H9 (cell line): ENCODE data around the gene SECISBP2. TPM values are rescaled to one million over a fixed set of nuclear protein-coding genes. Genes with fewer than 3 reads are reported as not detected.
A peak's percentile ranks its signal among the peaks of the same experiment; 100 is the strongest.

Source experiments
- DNase-seq: peaks from one replicate; pipeline ENCODE4 v3.0.0-alpha.2; 2017
- H2AFZ ChIP-seq: one replicate; pipeline ENCODE4 v1.6.1; 2013; ENCODE audit warnings: mild to moderate bottlenecking, low read length, control low read depth, moderate library complexity
- H2AK5ac ChIP-seq: 2 replicates; pipeline ENCODE4 v1.6.1; 2013; ENCODE audit warnings: low read length, control low read depth, mixed read lengths; ENCODE audit not compliant: insufficient read length
- H2BK120ac ChIP-seq: one replicate; pipeline ENCODE4 v1.6.1; 2013; ENCODE audit warnings: low read depth, mild to moderate bottlenecking, low read length, control low read depth, inconsistent platforms; ENCODE audit not compliant: poor library complexity, severe bottlenecking
- H2BK12ac ChIP-seq: 2 replicates; pipeline ENCODE4 v1.6.1; 2013; ENCODE audit warnings: low read length, control low read depth, mixed read lengths, low read depth; ENCODE audit not compliant: insufficient read length
- H2BK15ac ChIP-seq: 2 replicates; pipeline ENCODE4 v1.6.1; 2013; ENCODE audit warnings: low read depth, low read length, control low read depth
- H2BK20ac ChIP-seq: one replicate; pipeline ENCODE4 v1.6.1; 2013; ENCODE audit warnings: low read depth, mild to moderate bottlenecking, low read length, control low read depth, inconsistent platforms; ENCODE audit not compliant: poor library complexity, severe bottlenecking
- H2BK5ac ChIP-seq: 2 replicates; pipeline ENCODE4 v1.6.1; 2013; ENCODE audit warnings: low read length, control low read depth, mixed read lengths; ENCODE audit not compliant: insufficient read length
- H3K14ac ChIP-seq: 2 replicates; pipeline ENCODE4 v1.6.1; 2013; ENCODE audit warnings: low read length, control low read depth; ENCODE audit not compliant: insufficient read depth
- H3K18ac ChIP-seq: 2 replicates; pipeline ENCODE4 v1.6.1; 2013; ENCODE audit warnings: low read depth, mild to moderate bottlenecking, mixed read lengths, low read length, control low read depth; ENCODE audit not compliant: insufficient read length
- H3K23ac ChIP-seq: 2 replicates; pipeline ENCODE4 v1.6.1; 2013; ENCODE audit warnings: low read length, control low read depth, mixed read lengths, low read depth; ENCODE audit not compliant: insufficient read length
- H3K23me2 ChIP-seq: 2 replicates; pipeline ENCODE4 v1.6.1; 2013; ENCODE audit warnings: low read depth, mild to moderate bottlenecking, mixed read lengths, low read length, control low read depth; ENCODE audit not compliant: insufficient read length, poor library complexity, severe bottlenecking
- H3K27ac ChIP-seq: 2 replicates; pipeline ENCODE4 v1.5.1; 2013; ENCODE audit warnings: low read length, control low read depth, mixed read lengths, low read depth; ENCODE audit not compliant: insufficient read length
- H3K27me3 ChIP-seq: 2 replicates; pipeline ENCODE4 v1.6.1; 2013; ENCODE audit warnings: low read length, control low read depth, inconsistent platforms; ENCODE audit not compliant: insufficient read depth
- H3K4ac ChIP-seq: 2 replicates; pipeline ENCODE4 v1.6.1; 2013; ENCODE audit warnings: low read depth, mild to moderate bottlenecking, control low read depth, inconsistent platforms, low read length, moderate library complexity
- H3K4me1 ChIP-seq: 2 replicates; pipeline ENCODE4 v1.6.1; 2013; ENCODE audit warnings: low read length, control low read depth, inconsistent platforms; ENCODE audit not compliant: insufficient read depth
- H3K4me2 ChIP-seq: 2 replicates; pipeline ENCODE4 v1.6.1; 2013; ENCODE audit warnings: low read length, control low read depth, mixed read lengths; ENCODE audit not compliant: insufficient read length, insufficient read depth
- H3K56ac ChIP-seq: 2 replicates; pipeline ENCODE4 v1.6.1; 2013; ENCODE audit warnings: low read depth, mild to moderate bottlenecking, mixed read lengths, low read length, control low read depth; ENCODE audit not compliant: insufficient read length
- H3K79me1 ChIP-seq: 2 replicates; pipeline ENCODE4 v1.6.1; 2013; ENCODE audit warnings: low read depth, mild to moderate bottlenecking, moderate library complexity, low read length, control low read depth, inconsistent platforms; ENCODE audit not compliant: insufficient read depth, poor library complexity, severe bottlenecking
- H3K79me2 ChIP-seq: 2 replicates; pipeline ENCODE4 v1.6.1; 2013; ENCODE audit warnings: low read length, control low read depth, inconsistent platforms; ENCODE audit not compliant: insufficient read depth
- H3K9ac ChIP-seq: 2 replicates; pipeline ENCODE4 v1.6.1; 2013; ENCODE audit warnings: low read length, control low read depth, mixed read lengths; ENCODE audit not compliant: insufficient read length; ENCODE audit errors: extremely low read depth
- H3K9me3 ChIP-seq: one replicate; pipeline ENCODE4 v1.6.1; 2013; ENCODE audit warnings: low read depth, low read length, inconsistent platforms; ENCODE audit not compliant: control insufficient read depth
- H3T11ph ChIP-seq: one replicate; pipeline ENCODE4 v1.6.1; 2013; ENCODE audit warnings: mild to moderate bottlenecking, low read length, control low read depth, inconsistent platforms
- H4K20me1 ChIP-seq: one replicate; pipeline ENCODE4 v1.6.1; 2013; ENCODE audit not compliant: control insufficient read depth, insufficient read length, insufficient read depth
- H4K5ac ChIP-seq: 2 replicates; pipeline ENCODE4 v1.6.1; 2013; ENCODE audit warnings: low read depth, mild to moderate bottlenecking, mixed read lengths, low read length, control low read depth; ENCODE audit not compliant: insufficient read length
- H4K8ac ChIP-seq: replicated peaks from 2 replicates; pipeline ENCODE4 v1.6.1; 2013; ENCODE audit warnings: low read length, control low read depth, mixed read lengths, low read depth; ENCODE audit not compliant: insufficient read length
- H4K91ac ChIP-seq: 2 replicates; pipeline ENCODE4 v1.6.1; 2013; ENCODE audit warnings: low read depth, mild to moderate bottlenecking, moderate library complexity, mixed read lengths, low read length, control low read depth; ENCODE audit not compliant: insufficient read length
- H3K27ac Mint-ChIP-seq, 3 experiments: 2 replicates in 2 of 3; 3 replicates in 1 of 3; pipeline ENCODE4 v1.8.0; 2020 to 2021; ENCODE audit warnings: mixed read lengths in 3 of 3, mild to moderate bottlenecking in 1 of 3, moderate library complexity in 1 of 3
- H3K27me3 Mint-ChIP-seq: 2 replicates; pipeline ENCODE4 v1.8.0; 2021; ENCODE audit warnings: low read depth, mild to moderate bottlenecking, moderate library complexity, mixed read lengths
- H3K36me3 Mint-ChIP-seq, 3 experiments: 2 replicates in 2 of 3; 3 replicates in 1 of 3; pipeline ENCODE4 v1.8.0; 2020 to 2021; ENCODE audit warnings: low read depth in 3 of 3, mixed read lengths in 3 of 3; ENCODE audit not compliant: insufficient read depth in 1 of 3
- H3K4me1 Mint-ChIP-seq, 2 experiments: 2 replicates each; pipeline ENCODE4 v1.8.0; 2020; ENCODE audit warnings: mixed read lengths in 2 of 2
- H3K4me3 Mint-ChIP-seq, 2 experiments: 2 replicates in 1 of 2; 3 replicates in 1 of 2; pipeline ENCODE4 v1.8.0; 2020 to 2021; ENCODE audit warnings: mild to moderate bottlenecking in 2 of 2, mixed read lengths in 2 of 2, moderate library complexity in 1 of 2
- H3K9me3 Mint-ChIP-seq, 2 experiments: 2 replicates in 1 of 2; 3 replicates in 1 of 2; pipeline ENCODE4 v1.8.0; 2020; ENCODE audit warnings: mild to moderate bottlenecking in 2 of 2, mixed read lengths in 2 of 2, moderate library complexity in 1 of 2
- WGBS: extraction: QIAGEN DNeasy Blood & Tissue Kit; methylation state at CpG from one replicate; pipeline ENCODE4 v1.1.7; 2013; ENCODE audit warnings: missing lambda C conversion rate, low lambda C conversion rate, mixed read lengths; ENCODE audit not compliant: insufficient read length; ENCODE audit errors: extremely low coverage; 5-methylcytosine and 5-hydroxymethylcytosine counted together
- total RNA-seq: library from RNA; stranded (reverse); gene quantifications from 2 replicates; pipeline ENCODE4 v1.2.1, GENCODE V29; 2021
- TF ChIP-seq, protein P1 (sequence below): fragments of 200-600 bp; sonication (generic); conservative IDR thresholded peaks from 3 replicates; pipeline ENCODE4 v1.8.0; 2021; ENCODE audit warnings: antibody characterized with exemption, mild to moderate bottlenecking

The SECISBP2 gene
- total RNA-seq, 1 experiment from 2014 or later = 62.7 TPM

DNA sequence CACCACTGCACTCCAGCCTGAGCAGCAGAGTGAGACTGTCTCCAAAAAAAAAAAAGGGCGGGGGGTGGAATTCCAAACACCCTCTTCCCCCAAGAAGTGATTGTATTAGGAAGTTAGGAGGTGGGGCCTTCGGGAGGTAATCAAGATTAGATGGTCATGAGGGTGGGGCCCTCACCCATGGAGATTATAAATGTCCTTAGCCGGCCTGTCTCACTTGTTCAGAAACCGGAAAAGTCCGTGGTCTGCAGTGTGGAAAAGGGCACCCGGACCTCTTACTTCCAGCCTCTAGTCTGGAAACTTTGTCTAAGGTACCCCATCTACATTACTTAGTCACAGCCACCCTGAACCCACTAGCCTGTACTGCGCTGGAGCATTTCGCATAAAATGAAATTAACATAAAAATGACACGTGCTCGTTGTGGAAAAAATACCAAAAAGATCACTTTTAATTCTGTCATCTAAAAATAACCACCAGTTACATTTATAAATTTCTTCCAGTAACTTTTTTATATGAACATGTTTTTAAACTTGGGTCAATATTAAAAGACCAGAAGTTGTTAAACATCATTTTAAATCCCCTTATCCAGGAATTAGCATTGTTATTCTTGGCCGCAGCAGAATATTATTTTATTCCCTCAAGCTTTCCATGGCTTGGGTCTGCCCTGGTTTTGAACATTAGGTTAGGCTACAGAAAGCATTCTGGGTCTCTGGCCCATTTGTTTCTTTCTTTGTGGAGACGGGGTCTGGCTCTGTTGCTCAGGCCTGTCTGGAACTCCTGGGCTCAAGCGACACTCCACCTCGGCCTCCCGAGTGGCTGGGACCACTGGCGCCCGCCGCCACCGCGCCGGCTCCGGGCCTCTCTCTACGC lies 8.5 kb upstream of the SECISBP2 start:
- Mint-ChIP-seq H3K27me3 (peaks cover 4% of the 10 kb centered on the region; the same call in 1 of the 2 replicates), H3K27ac (peak overlapping the region; percentile 97 to 100 (median 97)), H3K4me3 (peak overlapping the region; percentile 90 to 96), H3K9me3 (no peaks in the 10 kb centered on the region; a peak in 2 of 5 replicates), H3K4me1 (peaks cover 26 to 28% of the 10 kb centered on the region in 2 experiments), H3K36me3 (peaks cover 18 to 35% (median 25%) of the 10 kb centered on the region in 3 experiments)
- H3K4me2 ChIP-seq = peak overlapping the region; percentile 48
- no peak overlapping the region for H3K23ac ChIP-seq
- H3K4ac ChIP-seq = peak overlapping the region; percentile 25; the same call in 1 of the 2 replicates
- DNase-seq = no peak
- peak overlapping the region; percentile 98 for H3K14ac ChIP-seq
- H3K23me2 ChIP-seq = no peaks in the 10 kb centered on the region
- H3K27me3 ChIP-seq = no peaks in the 10 kb centered on the region
- no peaks in the 10 kb centered on the region for H3K9me3 ChIP-seq
- H3K79me2 ChIP-seq = peaks cover 35% of the 10 kb centered on the region; the same call in 1 of the 2 replicates
- H4K91ac ChIP-seq = no peak overlapping the region
- no peak overlapping the region for H2BK20ac ChIP-seq
- H2BK12ac ChIP-seq = no peak overlapping the region
- H4K5ac ChIP-seq = no peak overlapping the region
- H3K79me1 ChIP-seq = no peaks in the 10 kb centered on the region
- peak overlapping the region; percentile 22 for H3T11ph ChIP-seq
- H3K9ac ChIP-seq = peak overlapping the region; percentile 77
- no peaks in the 10 kb centered on the region for H3K4me1 ChIP-seq
- H2BK5ac ChIP-seq = no peak overlapping the region
- no peaks in the 10 kb centered on the region for H4K20me1 ChIP-seq
- H3K18ac ChIP-seq = peak overlapping the region; percentile 92
- no peak overlapping the region for H2AFZ ChIP-seq
- no peak overlapping the region for H4K8ac ChIP-seq
- no peak overlapping the region for H2BK15ac ChIP-seq
- TF ChIP-seq, protein P1, sequence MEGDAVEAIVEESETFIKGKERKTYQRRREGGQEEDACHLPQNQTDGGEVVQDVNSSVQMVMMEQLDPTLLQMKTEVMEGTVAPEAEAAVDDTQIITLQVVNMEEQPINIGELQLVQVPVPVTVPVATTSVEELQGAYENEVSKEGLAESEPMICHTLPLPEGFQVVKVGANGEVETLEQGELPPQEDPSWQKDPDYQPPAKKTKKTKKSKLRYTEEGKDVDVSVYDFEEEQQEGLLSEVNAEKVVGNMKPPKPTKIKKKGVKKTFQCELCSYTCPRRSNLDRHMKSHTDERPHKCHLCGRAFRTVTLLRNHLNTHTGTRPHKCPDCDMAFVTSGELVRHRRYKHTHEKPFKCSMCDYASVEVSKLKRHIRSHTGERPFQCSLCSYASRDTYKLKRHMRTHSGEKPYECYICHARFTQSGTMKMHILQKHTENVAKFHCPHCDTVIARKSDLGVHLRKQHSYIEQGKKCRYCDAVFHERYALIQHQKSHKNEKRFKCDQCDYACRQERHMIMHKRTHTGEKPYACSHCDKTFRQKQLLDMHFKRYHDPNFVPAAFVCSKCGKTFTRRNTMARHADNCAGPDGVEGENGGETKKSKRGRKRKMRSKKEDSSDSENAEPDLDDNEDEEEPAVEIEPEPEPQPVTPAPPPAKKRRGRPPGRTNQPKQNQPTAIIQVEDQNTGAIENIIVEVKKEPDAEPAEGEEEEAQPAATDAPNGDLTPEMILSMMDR = no peak
- no CpG with 5 or more reads among the region's 23 CpGs for WGBS
- H2BK120ac ChIP-seq = no peak overlapping the region
- peak overlapping the region; percentile 26 for H3K27ac ChIP-seq
- no peak overlapping the region for H2AK5ac ChIP-seq
- no peak overlapping the region for H3K56ac ChIP-seq
